Uterus (tissue), 4 donors: ENCODE data around the gene SORBS1. TPM values are rescaled to one million over a fixed set of nuclear protein-coding genes. Genes with fewer than 3 reads are reported as not detected.

ENCODE experiments used
- DNase-seq, 2 donors: peaks; one replicate each; pipeline ENCODE4 v3.0.0-alpha.2; 2019 to 2020
- H3K27ac ChIP-seq, 2 donors: fragments of 200-600 bp; sonication (generic); 1 replicate in 1 of 2; 2 replicates in 1 of 2; pipeline ENCODE4 v1.5.1; 2016 to 2018
- H3K27me3 ChIP-seq, 2 donors: fragments of 200-600 bp; sonication (generic); one replicate each; pipeline ENCODE4 v1.5.1; 2018 to 2019; ENCODE audit warnings: control low read depth in 1 of 2
- H3K36me3 ChIP-seq, 2 donors: fragments of 200-600 bp; sonication (generic); one replicate each; pipeline ENCODE4 v1.5.1; 2019; ENCODE audit warnings: control low read depth in 1 of 2
- H3K4me1 ChIP-seq, 2 donors: fragments of 200-600 bp; sonication (generic); one replicate each; pipeline ENCODE4 v1.5.1; 2018 to 2019; ENCODE audit warnings: control low read depth in 1 of 2
- H3K4me3 ChIP-seq, 2 donors: fragments of 200-600 bp; sonication (generic); 1 replicate in 1 of 2; 2 replicates in 1 of 2; pipeline ENCODE4 v1.5.1; 2018 to 2019; ENCODE audit warnings: mild to moderate bottlenecking in 1 of 2
- H3K9me3 ChIP-seq, 2 donors: fragments of 200-600 bp; sonication (generic); one replicate each; pipeline ENCODE4 v1.5.1; 2019; ENCODE audit warnings: control low read depth in 1 of 2
- CTCF ChIP-seq, 4 experiments: fragments of 200-600 bp in 2 of 4; fragments of 450-650 bp in 2 of 4; sonication (generic) in 2 of 4; IDR thresholded peaks; one replicate each; pipeline ENCODE4 v1.5.1; 2016 to 2019; ENCODE audit warnings: antibody characterized with exemption in 4 of 4, mild to moderate bottlenecking in 2 of 4, moderate library complexity in 1 of 4
- POLR2A ChIP-seq, 2 donors: fragments of 450-650 bp; IDR thresholded peaks; one replicate each; pipeline ENCODE4 v1.6.1; 2016; ENCODE audit warnings: antibody characterized with exemption in 2 of 2, mild to moderate bottlenecking in 1 of 2, moderate library complexity in 1 of 2
- intact Hi-C: fragments of 100-400 bp; cut with DNase I; formaldehyde crosslinking; loops from one replicate; pipeline ENCODE4 v1.15.1; 2023; ENCODE audit warnings: low total_unique reads
- total RNA-seq, 4 donors: library from RNA; depleted of rRNA in 3 of 4; stranded (reverse); fragments of >200 nt in 3 of 4; gene quantifications; one replicate each; pipeline versions ENCODE4 v1.1.0 to v1.2.4, GENCODE V29; 2014 to 2023
- donor health status: DM: yes; HTN: yes; CAD: no.

Gene SORBS1
- total RNA-seq, 4 donors from 2014 or later: 89.9 to 422 (median 271) TPM

GRCh38 chr10:95328013-95328412 is 233.2 kb downstream of the SORBS1 start:
- intact Hi-C loops: no loop called here
- TF ChIP-seq CTCF (IDR thresholded peaks at IDR 0.05) (no peak), POLR2A (IDR thresholded peaks at IDR 0.05) (no peak)
- Histone ChIP-seq H3K36me3 (no peaks in the 10 kb centered on the region), H3K9me3 (no peaks in the 10 kb centered on the region), H3K27ac (peak overlapping the region in 1 of 2 donors; percentile 34), H3K27me3 (no peaks in the 10 kb centered on the region), H3K4me1 (no peaks in the 10 kb centered on the region), H3K4me3 (no peak overlapping the region)
- DNase-seq: no peak

GRCh38 chr10:95327367-95327766 is 233.8 kb downstream of the SORBS1 start:
- peak overlapping the region in 1 of 2 donors; percentile 34 for H3K27ac ChIP-seq
- no peaks in the 10 kb centered on the region for H3K27me3 ChIP-seq
- H3K4me3 ChIP-seq: no peak overlapping the region
- intact Hi-C loops: no loop called here
- TF ChIP-seq CTCF (IDR thresholded peaks at IDR 0.05) (peak in 1 of 4 experiments; percentile 6), POLR2A (IDR thresholded peaks at IDR 0.05) (no peak)
- H3K4me1 ChIP-seq: no peaks in the 10 kb centered on the region
- H3K36me3 ChIP-seq: no peaks in the 10 kb centered on the region
- peak in 1 of 2 donors; percentile 57 for DNase-seq
- H3K9me3 ChIP-seq: no peaks in the 10 kb centered on the region

GRCh38 chr10:95326396-95326795 is 234.8 kb downstream of the SORBS1 start:
- intact Hi-C loops: no loop called here
- no peak overlapping the region for H3K27ac ChIP-seq
- TF ChIP-seq POLR2A (IDR thresholded peaks at IDR 0.05) (no peak), CTCF (IDR thresholded peaks at IDR 0.05) (no peak)
- no peaks in the 10 kb centered on the region for H3K36me3 ChIP-seq
- H3K9me3 ChIP-seq: no peaks in the 10 kb centered on the region
- no peak overlapping the region for H3K4me3 ChIP-seq
- H3K27me3 ChIP-seq: no peaks in the 10 kb centered on the region
- DNase-seq: no peak
- no peaks in the 10 kb centered on the region for H3K4me1 ChIP-seq

- no peak overlapping the region for H3K27ac ChIP-seq
- H3K27me3 ChIP-seq: no peaks in the 10 kb centered on the region
- H3K4me1 ChIP-seq: no peaks in the 10 kb centered on the region
- no peaks in the 10 kb centered on the region for H3K36me3 ChIP-seq
- intact Hi-C loops: no loop called here
- H3K4me3 ChIP-seq: no peak overlapping the region
- DNase-seq: no peak
- TF ChIP-seq CTCF (IDR thresholded peaks at IDR 0.05) (no peak), POLR2A (IDR thresholded peaks at IDR 0.05) (no peak)
- no peaks in the 10 kb centered on the region for H3K9me3 ChIP-seq
Measured at GRCh38 chr10:95325863-95326262, 235.3 kb downstream of the SORBS1 start.

GRCh38 chr10:95324436-95325268 is 236.5 kb downstream of the SORBS1 start:
- Histone ChIP-seq H3K27me3 (no peaks in the 10 kb centered on the region), H3K36me3 (no peaks in the 10 kb centered on the region), H3K4me3 (no peak overlapping the region), H3K9me3 (no peaks in the 10 kb centered on the region), H3K27ac (no peak overlapping the region), H3K4me1 (no peaks in the 10 kb centered on the region)
- intact Hi-C loops: no loop called here
- no peak for DNase-seq
- TF ChIP-seq POLR2A (IDR thresholded peaks at IDR 0.05): no peak
- no peak for TF ChIP-seq CTCF (IDR thresholded peaks at IDR 0.05)
